GM19463 (cell line): ENCODE measurements around the gene BCAR1.
"Not testable (repeated sequence)": the region's sequence is repeated elsewhere in the genome, so short reads cannot be mapped to it uniquely, and the experiment has no call there.

Source experiments
- ATAC-seq: cut with Tn5 transposase; IDR thresholded peaks from one replicate; pipeline ENCODE4 v1.9.1; 2021; ENCODE audit warnings: mild to moderate bottlenecking, moderate library complexity; ENCODE audit not compliant: unreplicated experiment

Gene BCAR1

GRCh38 chr16:75206749-75207451 is 44.5 kb downstream of the BCAR1 start, which contains the start of gene CTRB2:
Gene CTRB2, minus strand, starts transcription at chr16:75207161. Its CDS starts 20 bp downstream, at chr16:75207141.
- ATAC-seq: peak; percentile 60

- peak; percentile 33 for ATAC-seq
Observed at GRCh38 chr16:75205961-75206748, 45.3 kb downstream of the BCAR1 start.

- not testable (repeated sequence) for ATAC-seq
Observed at GRCh38 chr16:75205438-75205837, 46.0 kb downstream of the BCAR1 start.

- not testable (repeated sequence) for ATAC-seq
Observed at GRCh38 chr16:75204905-75205304, 46.5 kb downstream of the BCAR1 start.

GRCh38 chr16:75204410-75204758 is 47.0 kb downstream of the BCAR1 start:
- ATAC-seq: no peak

GRCh38 chr16:75203667-75204409 is 47.6 kb downstream of the BCAR1 start:
- no peak for ATAC-seq

GRCh38 chr16:75203096-75203495 is 48.3 kb downstream of the BCAR1 start:
- ATAC-seq: no peak

- ATAC-seq: no peak
Observed at GRCh38 chr16:75202069-75202590, 49.3 kb downstream of the BCAR1 start.

GRCh38 chr16:75198135-75198600 is 53.3 kb downstream of the BCAR1 start:
- ATAC-seq: no peak

GRCh38 chr16:75197522-75198134 is 53.8 kb downstream of the BCAR1 start:
- ATAC-seq: no peak

- ATAC-seq: no peak
Observed at GRCh38 chr16:75196836-75197235, 54.6 kb downstream of the BCAR1 start.

GRCh38 chr16:75195811-75196790 is 55.3 kb downstream of the BCAR1 start:
- no peak for ATAC-seq

- ATAC-seq: no peak
Observed at GRCh38 chr16:75193730-75194444, 57.5 kb downstream of the BCAR1 start.

- ATAC-seq: no peak
Observed at GRCh38 chr16:75193265-75193650, 58.2 kb downstream of the BCAR1 start.

GRCh38 chr16:75192606-75193264 is 58.7 kb downstream of the BCAR1 start:
- no peak for ATAC-seq

GRCh38 chr16:75189638-75190245 is 61.7 kb downstream of the BCAR1 start:
- ATAC-seq: no peak

GRCh38 chr16:75188832-75189477 is 62.5 kb downstream of the BCAR1 start:
- ATAC-seq: no peak
